GM12865 (cell line): Measurements from ENCODE around the gene SLC2A9.

Experiments used
- DNase-seq: peaks from one replicate; pipeline ENCODE4 v3.0.0; 2010; ENCODE audit warnings: low read depth
- H3K4me3 ChIP-seq: 2 replicates; pipeline ENCODE4 v1.5.1; 2011; ENCODE audit warnings: mild to moderate bottlenecking, low read depth, low read length, control low read depth
- CTCF ChIP-seq: IDR thresholded peaks from 2 replicates; pipeline ENCODE4 v1.5.1; 2011; ENCODE audit warnings: low read length, control low read depth, low read depth, inconsistent platforms; ENCODE audit not compliant: insufficient read depth; ENCODE audit errors: missing control alignments

The SLC2A9 gene

GRCh38 chr4:9970399-9971011 is 50.8 kb downstream of the SLC2A9 start:
- H3K4me3 ChIP-seq = peak overlapping the region; percentile 14
- peak; percentile 81 for DNase-seq
- TF ChIP-seq CTCF = no peak

- no peak overlapping the region for H3K4me3 ChIP-seq
- no peak for DNase-seq
- no peak for TF ChIP-seq CTCF
Observed at GRCh38 chr4:9969526-9970398, 51.5 kb downstream of the SLC2A9 start.

GRCh38 chr4:9968472-9968871 is 52.8 kb downstream of the SLC2A9 start:
- H3K4me3 ChIP-seq = no peak overlapping the region
- no peak for TF ChIP-seq CTCF
- DNase-seq = no peak

- no peak for DNase-seq
- no peak for TF ChIP-seq CTCF
- no peak overlapping the region for H3K4me3 ChIP-seq
Observed at GRCh38 chr4:9964879-9965278, 56.4 kb downstream of the SLC2A9 start.

GRCh38 chr4:9963328-9963727 is 58.0 kb downstream of the SLC2A9 start:
- no peak overlapping the region for H3K4me3 ChIP-seq
- no peak for DNase-seq
- no peak for TF ChIP-seq CTCF

GRCh38 chr4:9962611-9963314 is 58.5 kb downstream of the SLC2A9 start:
- H3K4me3 ChIP-seq = no peak overlapping the region
- peak; percentile 35 for DNase-seq
- TF ChIP-seq CTCF = no peak
